ENCODE data around the gene KCNQ1.

GRCh38 chr11:2427721-2428321, 17.0 kb upstream of the KCNQ1 start:
- TF ChIP-seq EZH2 (IDR thresholded peaks at IDR 0.05; ENCODE audit: insufficient read depth, poor library complexity, severe bottlenecking), result no peak
- TF ChIP-seq EZH2phosphoT487 (IDR thresholded peaks at IDR 0.05; ENCODE audit: insufficient read depth, low read depth), result no peak
